ENCODE data around the gene COL6A2. TPM values are rescaled to one million over a fixed set of nuclear protein-coding genes. Genes with fewer than 3 reads are reported as not detected.

COL6A2 gene
- total RNA-seq, 1 donor from 2014 or later, result 120 TPM

DNA sequence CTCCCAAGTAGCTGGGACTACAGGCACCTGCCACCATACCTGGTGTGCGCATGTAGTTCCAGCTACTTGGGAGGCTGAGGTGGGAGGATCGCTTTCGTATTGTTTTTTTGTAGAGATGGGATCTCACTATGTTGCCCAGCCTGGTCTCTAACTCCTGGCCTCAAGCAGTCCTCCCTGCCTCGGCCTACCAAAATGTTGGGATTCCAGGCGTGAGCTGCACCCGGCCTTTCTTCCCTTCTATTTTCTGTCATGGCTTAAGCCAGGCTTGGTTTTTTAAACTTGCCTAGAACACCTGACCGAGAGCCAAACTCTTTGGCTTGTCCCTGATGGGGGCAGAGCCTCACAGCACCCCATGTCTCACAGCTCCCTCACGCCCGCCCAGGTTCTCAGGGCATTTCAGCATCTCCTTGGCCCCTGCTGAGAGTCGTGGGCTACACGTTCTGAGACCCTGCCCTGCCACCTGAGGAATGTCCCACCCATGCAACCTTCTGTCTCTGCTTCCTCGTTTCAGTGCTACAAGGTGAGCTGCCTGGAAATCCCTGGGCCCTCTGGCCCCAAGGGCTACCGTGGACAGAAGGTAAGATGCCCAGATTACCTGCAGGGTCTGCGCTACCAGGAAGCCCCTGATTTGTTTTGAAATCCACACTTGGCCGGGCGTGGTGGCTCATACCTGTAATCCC lies 15.7 kb downstream of the COL6A2 start:
- H3K27ac Mint-ChIP-seq (ENCODE audit: unreplicated experiment), result no peak overlapping the region
- Histone ChIP-seq H3K4me3 (ENCODE audit: insufficient read depth, low read depth, low read length) (no peak overlapping the region), H2AFZ (ENCODE audit: low read depth, low read length) (no peak overlapping the region), H3K79me2 (ENCODE audit: insufficient read depth, low read length) (peaks cover 82% of the 10 kb centered on the region), H3K9me3 (ENCODE audit: insufficient read depth, low read depth, low read length) (peaks cover 4% of the 10 kb centered on the region), H3K9ac (ENCODE audit: low read length) (no peak overlapping the region), H3K27ac (ENCODE audit: low read depth, low read length) (no peak overlapping the region), H4K20me1 (ENCODE audit: insufficient read depth, low read length) (peaks cover 81% of the 10 kb centered on the region), H3K4me2 (ENCODE audit: low read length) (no peak overlapping the region), H3K4me1 (ENCODE audit: insufficient read depth, low read length) (peaks cover 3% of the 10 kb centered on the region), H3K36me3 (ENCODE audit: insufficient read depth, low read length) (peaks cover 40% of the 10 kb centered on the region), H3K27me3 (ENCODE audit: insufficient read depth, low read length) (no peaks in the 10 kb centered on the region)
- no peaks in the 10 kb centered on the region for H3K27me3 Mint-ChIP-seq (ENCODE audit: low read depth, unreplicated experiment)
- peaks cover 21% of the 10 kb centered on the region for H3K36me3 Mint-ChIP-seq (ENCODE audit: low read depth, unreplicated experiment)
- FAIRE-seq, result no peak
- TF ChIP-seq EZH2 (IDR thresholded peaks at IDR 0.05; ENCODE audit: insufficient read depth, low read length), result no peak
- TF ChIP-seq, protein P1, sequence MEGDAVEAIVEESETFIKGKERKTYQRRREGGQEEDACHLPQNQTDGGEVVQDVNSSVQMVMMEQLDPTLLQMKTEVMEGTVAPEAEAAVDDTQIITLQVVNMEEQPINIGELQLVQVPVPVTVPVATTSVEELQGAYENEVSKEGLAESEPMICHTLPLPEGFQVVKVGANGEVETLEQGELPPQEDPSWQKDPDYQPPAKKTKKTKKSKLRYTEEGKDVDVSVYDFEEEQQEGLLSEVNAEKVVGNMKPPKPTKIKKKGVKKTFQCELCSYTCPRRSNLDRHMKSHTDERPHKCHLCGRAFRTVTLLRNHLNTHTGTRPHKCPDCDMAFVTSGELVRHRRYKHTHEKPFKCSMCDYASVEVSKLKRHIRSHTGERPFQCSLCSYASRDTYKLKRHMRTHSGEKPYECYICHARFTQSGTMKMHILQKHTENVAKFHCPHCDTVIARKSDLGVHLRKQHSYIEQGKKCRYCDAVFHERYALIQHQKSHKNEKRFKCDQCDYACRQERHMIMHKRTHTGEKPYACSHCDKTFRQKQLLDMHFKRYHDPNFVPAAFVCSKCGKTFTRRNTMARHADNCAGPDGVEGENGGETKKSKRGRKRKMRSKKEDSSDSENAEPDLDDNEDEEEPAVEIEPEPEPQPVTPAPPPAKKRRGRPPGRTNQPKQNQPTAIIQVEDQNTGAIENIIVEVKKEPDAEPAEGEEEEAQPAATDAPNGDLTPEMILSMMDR (IDR thresholded peaks at IDR 0.05; ENCODE audit: insufficient read depth, low read depth, low read length), result no peak
- H3K4me3 Mint-ChIP-seq (ENCODE audit: unreplicated experiment), result no peak overlapping the region
- DNase-seq (ENCODE audit: low read depth), result no peak
- H3K9me3 Mint-ChIP-seq (ENCODE audit: unreplicated experiment), result no peaks in the 10 kb centered on the region
- peaks cover 2% of the 10 kb centered on the region for H3K4me1 Mint-ChIP-seq (ENCODE audit: low read depth, unreplicated experiment)

DNA sequence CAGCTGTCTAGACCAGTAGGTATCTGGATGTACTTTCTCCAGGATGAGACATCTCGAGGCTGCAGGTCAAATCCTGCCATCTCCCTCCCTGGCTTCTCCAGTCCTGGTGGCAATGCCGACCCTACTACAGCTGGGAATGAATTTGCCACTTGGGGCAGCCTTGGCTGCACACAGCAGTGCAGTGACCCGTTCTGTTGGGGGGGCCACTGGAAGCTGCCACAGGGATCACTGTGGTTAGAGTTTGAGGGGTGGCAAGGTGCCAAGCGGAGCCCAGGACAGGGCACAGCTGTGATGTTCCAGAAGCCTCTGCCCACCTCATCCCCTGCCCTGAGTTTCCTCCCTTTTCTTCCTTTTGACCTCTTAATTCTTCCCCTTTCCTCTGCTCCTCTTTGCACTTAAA lies 17.1 kb downstream of the COL6A2 start:
- Mint-ChIP-seq H3K27me3 (ENCODE audit: low read depth, unreplicated experiment) (no peaks in the 10 kb centered on the region), H3K36me3 (ENCODE audit: low read depth, unreplicated experiment) (peaks cover 20% of the 10 kb centered on the region), H3K4me3 (ENCODE audit: unreplicated experiment) (no peak overlapping the region), H3K27ac (ENCODE audit: unreplicated experiment) (no peak overlapping the region), H3K9me3 (ENCODE audit: unreplicated experiment) (no peaks in the 10 kb centered on the region), H3K4me1 (ENCODE audit: low read depth, unreplicated experiment) (peaks cover 2% of the 10 kb centered on the region)
- Histone ChIP-seq H3K4me1 (ENCODE audit: insufficient read depth, low read length) (peaks cover 3% of the 10 kb centered on the region), H3K27me3 (ENCODE audit: insufficient read depth, low read length) (no peaks in the 10 kb centered on the region), H2AFZ (ENCODE audit: low read depth, low read length) (no peak overlapping the region), H3K36me3 (ENCODE audit: insufficient read depth, low read length) (peaks cover 41% of the 10 kb centered on the region), H3K27ac (ENCODE audit: low read depth, low read length) (no peak overlapping the region), H3K4me2 (ENCODE audit: low read length) (no peak overlapping the region), H4K20me1 (ENCODE audit: insufficient read depth, low read length) (peaks cover 77% of the 10 kb centered on the region), H3K4me3 (ENCODE audit: insufficient read depth, low read depth, low read length) (no peak overlapping the region), H3K9me3 (ENCODE audit: insufficient read depth, low read depth, low read length) (peaks cover 4% of the 10 kb centered on the region), H3K9ac (ENCODE audit: low read length) (no peak overlapping the region), H3K79me2 (ENCODE audit: insufficient read depth, low read length) (peaks cover 75% of the 10 kb centered on the region)
- FAIRE-seq (no peak), DNase-seq (ENCODE audit: low read depth) (no peak)
- TF ChIP-seq EZH2 (IDR thresholded peaks at IDR 0.05; ENCODE audit: insufficient read depth, low read length), result no peak
- TF ChIP-seq, protein P1 (IDR thresholded peaks at IDR 0.05; ENCODE audit: insufficient read depth, low read depth, low read length), result no peak

Data from astrocyte (in vitro differentiated cells and primary cell).